Epidermal melanocyte (primary cell): ENCODE results near the gene ACSL3.
"Not testable (repeated sequence)": the region's sequence is repeated elsewhere in the genome, so short reads cannot be mapped to it uniquely, and the experiment has no call there.

Experiments used
- DNase-seq: peaks from one replicate; pipeline ENCODE4 v3.0.0; 2011; ENCODE audit warnings: low spot score; ENCODE audit not compliant: insufficient read length

ACSL3 gene

DNA sequence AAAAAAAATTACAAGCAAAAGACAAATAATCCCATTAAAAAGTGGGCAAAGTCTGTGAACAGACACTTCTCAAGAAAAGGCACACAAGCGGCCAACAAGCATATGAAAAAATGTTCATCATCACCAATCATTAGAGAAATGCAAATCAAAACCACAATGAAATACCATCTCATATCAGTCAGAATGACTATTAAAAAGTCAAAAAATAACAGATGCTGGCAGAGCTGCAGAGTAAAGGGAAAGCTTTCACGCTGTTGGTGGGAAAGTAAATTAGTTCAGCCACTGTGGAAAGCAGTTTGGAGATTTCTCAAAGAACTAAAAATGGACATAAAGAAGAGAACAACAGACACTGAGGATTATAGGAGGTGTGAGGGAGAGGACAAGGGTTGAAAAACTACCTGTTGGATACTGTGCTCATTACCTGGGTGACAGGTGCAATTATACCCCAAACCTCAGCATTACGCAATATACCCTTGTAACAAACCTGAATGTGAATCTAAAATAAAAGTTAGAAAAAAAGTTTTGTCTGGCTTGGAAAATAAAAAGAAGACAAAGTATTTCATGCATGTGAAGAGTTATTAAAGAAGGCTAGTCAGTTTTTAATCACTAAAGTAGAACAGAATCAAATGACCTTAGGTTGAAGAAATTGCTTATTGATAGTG, 8.7 kb upstream of the ACSL3 start:
- no peak for DNase-seq

DNA sequence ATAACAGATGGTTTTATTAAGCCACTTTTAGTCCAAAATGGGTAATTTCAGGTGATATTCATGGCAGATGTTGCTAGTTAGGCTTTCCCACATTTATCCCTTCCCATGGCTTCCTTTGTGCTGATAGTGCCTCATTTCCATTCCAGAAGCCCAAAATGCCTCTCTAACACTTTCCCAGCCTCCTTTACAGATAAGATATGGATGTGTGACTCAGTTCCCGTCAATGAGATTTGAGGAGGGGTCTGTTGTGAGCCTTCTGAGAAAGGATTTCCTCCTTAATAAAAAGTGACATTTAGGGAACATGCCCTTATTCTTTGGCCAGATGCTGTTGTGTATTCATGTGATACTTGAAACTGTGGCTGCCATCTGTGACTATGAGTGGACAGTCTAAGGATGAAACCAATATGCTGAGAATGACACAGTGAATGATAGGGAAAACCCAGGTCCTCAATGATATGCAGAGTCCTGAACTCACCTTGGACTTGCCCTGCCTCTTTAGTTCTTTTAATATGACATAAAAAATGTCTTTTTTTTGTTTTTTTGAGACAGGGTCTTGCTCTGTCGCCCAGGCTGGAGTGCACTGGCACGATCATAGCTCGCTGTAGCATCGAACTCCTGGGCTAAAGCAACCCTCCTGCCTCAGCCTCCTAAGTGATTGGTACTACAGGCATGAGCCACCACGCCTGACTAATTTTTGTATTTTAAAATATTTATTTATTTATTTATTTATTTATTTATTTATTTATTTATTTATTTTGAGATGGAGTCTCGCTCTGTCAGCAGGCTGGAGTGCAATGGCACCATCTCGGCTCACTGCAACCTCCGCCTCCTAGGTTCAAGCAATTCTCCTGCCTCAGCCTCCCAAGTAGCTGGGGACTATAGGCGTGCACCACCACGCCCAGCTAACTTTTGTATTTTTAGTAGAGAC, 5.8 kb upstream of the ACSL3 start:
- no peak for DNase-seq

DNA sequence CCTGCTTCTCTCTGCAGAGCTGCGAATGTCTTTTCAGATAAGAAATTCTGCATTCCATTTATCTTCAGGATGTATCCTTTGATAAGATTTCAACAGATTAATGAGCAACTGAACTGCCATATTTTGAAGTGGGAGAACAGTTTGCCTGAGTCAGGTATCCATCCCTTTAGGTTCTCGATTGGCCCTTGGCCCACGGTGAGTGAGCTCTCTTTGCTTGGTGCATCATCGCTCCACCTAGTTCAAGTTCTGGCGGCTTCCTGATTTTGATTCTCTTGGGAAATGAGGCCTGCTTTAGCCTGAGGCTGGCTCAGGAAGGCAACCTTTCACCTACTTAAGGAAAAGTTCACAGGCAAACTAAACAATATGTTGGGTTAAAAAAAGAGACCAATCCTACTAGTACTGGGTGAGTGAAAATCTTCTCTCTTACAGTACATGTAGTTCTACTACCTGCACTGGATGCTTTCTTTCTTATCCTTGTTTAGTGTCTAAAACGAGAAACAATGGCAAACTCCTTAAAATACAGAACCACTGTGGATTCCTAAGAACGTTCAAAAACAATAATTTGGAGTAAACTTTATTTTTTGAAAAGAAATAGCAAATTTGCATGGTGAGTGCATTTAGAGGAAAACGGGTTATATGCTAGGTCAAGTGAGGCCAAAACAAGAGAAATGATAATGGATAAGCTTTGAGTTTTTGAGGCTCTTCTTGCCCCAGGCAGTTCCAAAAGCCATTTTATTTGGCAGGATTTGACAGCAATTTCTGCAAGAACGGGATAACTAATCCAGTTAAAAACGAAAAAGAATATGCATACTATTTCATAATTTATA, 837 bp upstream of the ACSL3 start:
- DNase-seq, result no peak

- no peak for DNase-seq
Measured at GRCh38 chr2:222861411-222862105, 722 bp downstream of the ACSL3 start.

DNA sequence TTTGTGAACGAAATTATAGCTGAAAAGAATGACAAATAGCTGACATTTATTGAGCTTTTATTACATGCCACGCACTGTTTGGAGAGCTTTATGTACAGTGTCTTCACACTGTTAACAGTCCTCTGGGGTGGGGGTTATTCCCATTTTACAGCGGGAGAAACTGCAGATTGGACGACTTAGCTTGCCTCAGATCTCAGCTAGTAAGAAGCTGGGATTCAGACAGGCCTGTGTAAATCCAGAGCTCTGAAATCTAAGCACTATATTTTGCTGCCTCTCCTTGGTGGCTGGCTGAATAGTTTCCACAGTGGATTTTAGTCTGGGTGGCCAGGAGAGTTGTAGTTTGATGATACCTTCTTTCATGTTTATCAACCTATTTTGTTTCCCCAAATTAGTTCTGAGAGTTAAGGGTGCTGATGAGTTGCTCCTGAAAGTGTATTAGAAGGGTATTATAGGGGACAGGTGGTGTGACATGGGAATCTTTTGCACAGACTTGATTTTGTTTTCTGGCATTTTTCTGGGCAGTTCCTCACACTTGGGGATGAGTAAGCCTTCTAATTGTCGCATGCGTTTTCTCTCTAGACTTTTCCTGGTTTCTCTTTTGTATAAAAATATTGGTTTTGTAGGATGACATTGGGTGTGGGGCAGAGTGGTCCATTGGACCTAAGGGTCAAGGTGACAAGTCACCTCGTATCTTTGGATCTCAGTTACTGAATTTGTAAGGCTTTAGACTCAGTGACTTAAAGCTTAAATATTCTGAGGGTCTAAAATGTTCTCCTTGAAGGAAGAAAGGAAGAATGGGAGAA, 1.5 kb downstream of the ACSL3 start:
- DNase-seq, result no peak

DNA sequence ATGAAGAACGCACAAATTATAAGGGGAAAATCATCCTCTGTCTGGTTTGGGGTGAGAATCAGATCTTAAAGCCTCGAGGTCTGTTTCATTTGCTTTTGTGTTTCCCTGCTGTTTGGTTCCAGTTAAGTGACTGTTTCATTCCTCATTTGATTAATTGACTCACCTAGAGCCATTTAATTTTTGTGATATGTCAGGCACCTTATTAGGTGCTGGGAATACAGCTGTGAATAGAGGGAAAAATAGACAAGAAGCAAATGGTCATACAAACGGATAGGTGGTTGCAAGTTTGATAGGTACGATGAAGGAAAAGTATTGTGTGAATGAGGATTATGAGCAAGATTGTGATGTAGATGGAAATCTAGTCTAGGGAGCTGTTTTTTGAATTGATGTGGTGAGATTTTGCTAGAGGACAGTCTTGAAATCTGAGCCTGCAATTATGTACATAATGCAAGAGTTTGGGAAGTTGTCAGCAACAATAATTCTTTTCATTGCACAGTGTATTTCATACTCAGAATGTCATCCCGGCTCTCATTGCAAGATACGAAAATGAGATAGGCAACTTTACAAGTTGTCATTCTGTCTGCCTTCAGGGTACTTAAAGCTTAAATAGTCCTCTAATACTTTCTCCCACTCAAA, 2.2 kb downstream of the ACSL3 start:
- DNase-seq, result no peak

DNA sequence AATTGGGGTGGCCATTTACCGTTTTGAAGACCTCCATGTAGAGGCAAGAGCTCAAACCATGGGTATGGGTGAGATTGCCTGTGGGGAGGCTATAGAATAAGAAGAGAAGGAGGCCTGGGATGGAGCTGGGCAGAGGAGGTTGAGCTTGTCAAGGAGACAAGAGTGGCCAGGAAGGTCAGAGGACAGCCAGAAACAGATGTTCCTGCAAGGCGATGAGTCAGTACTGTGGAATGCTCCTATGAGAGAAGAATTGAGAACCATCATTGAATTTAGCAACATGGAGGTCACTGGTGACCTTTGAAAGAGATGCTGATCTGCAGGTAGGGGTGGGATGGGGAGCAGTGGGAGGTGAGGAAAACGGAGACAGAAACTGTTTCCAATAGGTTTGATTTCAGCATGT, 3.5 kb downstream of the ACSL3 start:
- DNase-seq, result no peak

GRCh38 chr2:222865301-222865700, 4.5 kb downstream of the ACSL3 start:
- no peak for DNase-seq

DNA sequence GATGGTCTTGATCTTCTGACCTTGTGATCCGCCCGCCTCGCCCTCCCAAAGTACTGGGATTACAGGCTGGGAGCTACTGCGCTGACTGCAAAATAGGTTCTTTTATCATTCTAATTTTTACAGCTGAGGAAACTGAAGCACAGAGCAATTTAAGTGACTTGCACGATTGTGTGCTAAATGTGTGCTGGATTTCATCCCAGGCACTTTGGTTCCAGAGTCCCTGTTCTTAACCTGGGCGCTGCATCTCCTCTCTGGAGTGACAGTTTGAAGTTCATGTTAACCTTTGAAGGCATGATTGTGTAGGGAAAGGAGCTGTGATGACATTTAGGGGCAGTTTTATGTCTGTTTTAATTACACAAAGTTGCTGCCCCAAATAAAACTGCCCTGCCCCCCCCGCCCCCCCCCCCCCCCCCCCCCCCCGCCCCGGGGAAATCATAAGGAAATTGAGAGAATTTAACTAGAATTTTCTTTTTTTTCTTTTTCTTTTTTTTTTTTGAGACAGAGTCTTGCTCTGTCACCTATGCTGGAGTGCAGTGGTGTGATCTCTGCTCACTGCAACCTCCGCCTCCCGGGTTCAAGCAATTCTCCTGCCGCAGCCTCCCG, 5.6 kb downstream of the ACSL3 start:
- DNase-seq, result no peak

GRCh38 chr2:222868560-222869251, 7.9 kb downstream of the ACSL3 start:
- not testable (repeated sequence) for DNase-seq

DNA sequence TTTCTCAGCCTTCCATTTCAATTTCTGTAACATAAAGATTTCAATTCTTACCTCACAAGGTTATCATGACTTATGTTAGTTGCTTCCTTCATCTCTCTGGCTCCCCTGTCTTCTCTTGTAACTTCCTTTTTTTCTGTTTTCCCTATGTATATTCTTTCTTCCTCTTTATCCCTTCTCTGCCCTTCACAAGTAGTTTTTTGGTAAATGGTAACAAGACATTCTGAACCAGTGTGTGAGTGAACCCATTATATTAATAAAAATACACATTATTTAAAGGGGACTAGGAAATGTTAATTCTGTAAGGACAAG, 8.4 kb downstream of the ACSL3 start:
- DNase-seq, result no peak

GRCh38 chr2:222871291-222871690, 10.5 kb downstream of the ACSL3 start:
- DNase-seq, result no peak

DNA sequence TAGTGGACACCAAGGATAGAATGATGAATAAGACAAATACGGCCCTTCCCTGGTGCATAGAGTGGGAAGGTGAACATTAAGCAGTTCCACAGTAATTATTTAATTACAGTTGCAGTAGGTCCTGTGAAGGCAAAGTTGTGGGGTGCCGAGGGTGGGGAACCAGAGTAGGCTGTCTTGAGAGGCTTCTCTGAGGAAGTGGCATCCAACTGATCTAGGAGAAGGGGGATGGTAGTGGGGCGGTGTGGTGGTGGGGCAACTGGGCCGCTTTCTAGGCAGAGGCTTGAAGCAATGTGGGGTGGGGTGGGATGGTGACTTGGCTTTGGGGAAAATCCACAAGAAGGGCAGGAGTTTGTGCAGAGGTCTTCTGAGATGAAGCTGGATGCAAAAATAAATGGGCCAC, 11.7 kb downstream of the ACSL3 start:
- DNase-seq, result no peak

GRCh38 chr2:222875482-222875881, 14.6 kb downstream of the ACSL3 start:
- no peak for DNase-seq

- no peak for DNase-seq
Measured at GRCh38 chr2:222876947-222877346, 16.1 kb downstream of the ACSL3 start.

- no peak for DNase-seq
Measured at GRCh38 chr2:222877556-222878300, 16.9 kb downstream of the ACSL3 start.

DNA sequence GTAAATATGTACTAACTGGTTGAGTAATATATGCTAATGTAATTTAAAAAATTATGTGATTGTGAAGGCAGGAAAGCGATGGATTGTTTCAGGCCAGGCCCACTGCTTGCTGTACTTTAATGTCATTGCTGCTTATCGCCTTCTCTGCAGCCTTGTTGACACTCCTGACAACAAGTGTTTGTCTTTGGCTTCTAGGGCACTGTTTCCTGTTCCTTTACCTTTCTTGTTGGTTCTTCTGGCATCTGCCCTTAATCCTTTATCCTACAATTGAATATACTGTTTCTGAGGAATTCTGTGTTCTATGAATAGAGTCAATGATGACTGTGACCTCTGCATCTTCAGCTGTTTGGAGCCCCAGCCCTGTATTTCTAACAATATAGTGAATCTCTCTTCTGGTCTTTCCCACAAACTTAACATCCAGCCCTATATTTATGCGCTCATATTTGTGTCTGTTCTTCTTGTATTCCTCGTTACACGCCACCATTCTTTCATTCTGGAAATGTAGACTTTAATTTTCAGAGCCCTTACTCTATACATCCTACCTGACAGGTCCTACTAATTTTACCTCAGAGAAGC, 17.6 kb downstream of the ACSL3 start:
- no peak for DNase-seq
